Mammary epithelial cell (primary cell): ENCODE data around the gene LRBA.
"Not testable (repeated sequence)": the region's sequence is repeated elsewhere in the genome, so short reads cannot be mapped to it uniquely, and the experiment has no call there.

ENCODE experiments used
- CTCF ChIP-seq, 2 donors: IDR thresholded peaks in 1 of 2; conservative IDR thresholded peaks in 1 of 2; 2 replicates each; pipeline ENCODE4 v1.5.1; 2011 to 2012; ENCODE audit warnings: inconsistent platforms in 2 of 2, low read length in 2 of 2, mild to moderate bottlenecking in 2 of 2, control low read depth in 1 of 2, low read depth in 1 of 2; ENCODE audit not compliant: insufficient read depth in 1 of 2; ENCODE audit errors: extremely low read depth in 1 of 2
- EZH2 ChIP-seq: IDR thresholded peaks from 2 replicates; pipeline ENCODE4 v1.6.1; 2012; ENCODE audit warnings: low read length, inconsistent platforms, borderline replicate concordance

GRCh38 chr4:150658258-150658657 lies 356.8 kb downstream of the LRBA start:
- not testable (repeated sequence) for TF ChIP-seq CTCF (conservative IDR thresholded peaks at IDR 0.05 in 1 of 2, IDR thresholded peaks at IDR 0.05 in 1 of 2; ENCODE audit: extremely low read depth in 1 of 2, insufficient read depth in 1 of 2, low read depth in 1 of 2, low read length in 2 of 2); EZH2
